Sigmoid colon (tissue), 4 donors: ENCODE measurements around the gene INVS.

Experiments used
- CTCF ChIP-seq, 4 experiments: fragments of 450-650 bp in 3 of 4; fragments of 200-600 bp in 1 of 4; IDR thresholded peaks; one replicate each; pipeline ENCODE4 v1.5.1; 2016 to 2019; ENCODE audit warnings: antibody characterized with exemption in 4 of 4, mild to moderate bottlenecking in 3 of 4, moderate library complexity in 2 of 4
- EP300 ChIP-seq, 4 donors: sonication (generic); formaldehyde crosslinking; IDR thresholded peaks; one replicate each; pipeline ENCODE4 v1.6.1; 2017; ENCODE audit warnings: antibody characterized with exemption in 4 of 4
- POLR2A ChIP-seq, 2 donors: fragments of 450-650 bp; IDR thresholded peaks; one replicate each; pipeline ENCODE4 v1.6.1; 2016; ENCODE audit warnings: antibody characterized with exemption in 2 of 2, mild to moderate bottlenecking in 2 of 2, moderate library complexity in 2 of 2
- POLR2AphosphoS5 ChIP-seq, 4 donors: sonication (generic); formaldehyde crosslinking; IDR thresholded peaks; one replicate each; pipeline ENCODE4 v1.6.1; 2017; ENCODE audit warnings: antibody characterized with exemption in 4 of 4

- TF ChIP-seq POLR2A (IDR thresholded peaks at IDR 0.05) (no peak), CTCF (IDR thresholded peaks at IDR 0.05) (no peak), EP300 (IDR thresholded peaks at IDR 0.05) (no peak), POLR2AphosphoS5 (IDR thresholded peaks at IDR 0.05) (no peak)
Observed at GRCh38 chr9:100125910-100126309, 26.9 kb downstream of the INVS start.
